ENCODE results near the gene TAS2R4. TPM values are rescaled to one million over a fixed set of nuclear protein-coding genes. Genes with fewer than 3 reads are reported as not detected.
"Not testable (repeated sequence)": the region's sequence is repeated elsewhere in the genome, so short reads cannot be mapped to it uniquely, and the experiment has no call there.

The TAS2R4 gene
- total and polyA plus RNA-seq, 8 donors = 0.99 to 6.3 (median 5.2) TPM

- Histone ChIP-seq H3K9me3 (no peaks in the 10 kb centered on the region), H3K4me3 (no peak overlapping the region), H3K27me3 (no peaks in the 10 kb centered on the region), H3K4me1 (peaks cover 0 to 10% of the 10 kb centered on the region in 2 donors), H3K27ac (peak overlapping the region in 1 of 2 donors; percentile 45), H3K36me3 (peaks cover 0 to 20% of the 10 kb centered on the region in 2 donors)
- intact Hi-C loops (cut with DNase I) = no loop called here
- TF ChIP-seq CTCF (IDR thresholded peaks at IDR 0.05) = peak; percentile 56 to 74
- ATAC-seq (peak; percentile 81), DNase-seq (peak in 2 of 4 donors; percentile 20 to 54)
These were observed 9.5 kb downstream of the TAS2R4 start for GRCh38 chr7:141785706-141786552.

GRCh38 chr7:141788296-141788695, 11.8 kb downstream of the TAS2R4 start:
- Histone ChIP-seq H3K27ac (no peak overlapping the region), H3K4me3 (no peak overlapping the region), H3K27me3 (no peaks in the 10 kb centered on the region), H3K9me3 (no peaks in the 10 kb centered on the region), H3K4me1 (peaks cover 0 to 10% of the 10 kb centered on the region in 2 donors), H3K36me3 (peaks cover 0 to 20% of the 10 kb centered on the region in 2 donors)
- ATAC-seq (no peak), DNase-seq (peak in 1 of 4 donors; percentile 5)
- intact Hi-C loops (cut with DNase I) = no loop called here
- no peak for TF ChIP-seq CTCF (IDR thresholded peaks at IDR 0.05)

- Histone ChIP-seq H3K9me3 (no peaks in the 10 kb centered on the region), H3K27me3 (no peaks in the 10 kb centered on the region), H3K27ac (no peak within 1 kb of the TSS), H3K36me3 (peaks cover 0 to 20% of the 10 kb centered on the region in 2 donors), H3K4me3 (no peak within 1 kb of the TSS), H3K4me1 (peaks cover 0 to 10% of the 10 kb centered on the region in 2 donors)
- DNase-seq = no peak
- TF ChIP-seq CTCF (IDR thresholded peaks at IDR 0.05) = no peak
- intact Hi-C loops (cut with DNase I) = no loop called here
- no peak for ATAC-seq
These were observed 13.4 kb downstream of the TAS2R4 start, which contains the start of gene TAS2R5 for GRCh38 chr7:141789917-141790316. TSS of gene TAS2R5 (plus strand) at chr7:141790217. CDS start at chr7:141790362, 145 bp downstream.

- Histone ChIP-seq H3K27ac (no peak overlapping the region), H3K36me3 (peaks cover 0 to 18% of the 10 kb centered on the region in 2 donors), H3K4me1 (no peaks in the 10 kb centered on the region), H3K4me3 (no peak overlapping the region), H3K27me3 (no peaks in the 10 kb centered on the region), H3K9me3 (no peaks in the 10 kb centered on the region)
- intact Hi-C loops (cut with DNase I) = no loop called here
- ATAC-seq = no peak
- TF ChIP-seq CTCF (IDR thresholded peaks at IDR 0.05) = no peak
- DNase-seq = no peak
These were observed 16.1 kb downstream of the TAS2R4 start for GRCh38 chr7:141792526-141792925.

GRCh38 chr7:141820067-141820466, 43.6 kb downstream of the TAS2R4 start:
- no peak overlapping the region for H3K27ac ChIP-seq
- no peaks in the 10 kb centered on the region for H3K4me1 ChIP-seq
- no peak for ATAC-seq
- H3K4me3 ChIP-seq = no peak overlapping the region
- H3K9me3 ChIP-seq = peaks cover 0 to 69% of the 10 kb centered on the region in 2 donors
- no peak for TF ChIP-seq CTCF (IDR thresholded peaks at IDR 0.05)
- DNase-seq = no peak
- intact Hi-C loops (cut with DNase I) = no loop called here
- H3K36me3 ChIP-seq = no peaks in the 10 kb centered on the region
- H3K27me3 ChIP-seq = no peaks in the 10 kb centered on the region

GRCh38 chr7:141822432-141822831, 46.0 kb downstream of the TAS2R4 start:
- intact Hi-C loops (cut with DNase I); H3K4me1 ChIP-seq; H3K4me3 ChIP-seq; DNase-seq; H3K27me3 ChIP-seq; H3K36me3 ChIP-seq; H3K27ac ChIP-seq; ATAC-seq: not testable (repeated sequence)
- peaks cover 0 to 66% of the 10 kb centered on the region in 2 donors for H3K9me3 ChIP-seq

All from left lung (tissue), 10 donors.